ENCODE results near the gene STAT3.
A peak's percentile ranks its signal among the peaks of the same experiment; 100 is the strongest.
"Not testable (repeated sequence)": the region's sequence is repeated elsewhere in the genome, so short reads cannot be mapped to it uniquely, and the experiment has no call there.

STAT3 gene

GRCh38 chr17:42345396-42346073, 42.7 kb downstream of the STAT3 start:
- no peak for DNase-seq

GRCh38 chr17:42342242-42343008, 45.8 kb downstream of the STAT3 start:
- DNase-seq, result no peak

GRCh38 chr17:42341568-42341967, 46.7 kb downstream of the STAT3 start:
- DNase-seq, result no peak

GRCh38 chr17:42340691-42341127, 47.5 kb downstream of the STAT3 start:
- DNase-seq, result no peak

DNA sequence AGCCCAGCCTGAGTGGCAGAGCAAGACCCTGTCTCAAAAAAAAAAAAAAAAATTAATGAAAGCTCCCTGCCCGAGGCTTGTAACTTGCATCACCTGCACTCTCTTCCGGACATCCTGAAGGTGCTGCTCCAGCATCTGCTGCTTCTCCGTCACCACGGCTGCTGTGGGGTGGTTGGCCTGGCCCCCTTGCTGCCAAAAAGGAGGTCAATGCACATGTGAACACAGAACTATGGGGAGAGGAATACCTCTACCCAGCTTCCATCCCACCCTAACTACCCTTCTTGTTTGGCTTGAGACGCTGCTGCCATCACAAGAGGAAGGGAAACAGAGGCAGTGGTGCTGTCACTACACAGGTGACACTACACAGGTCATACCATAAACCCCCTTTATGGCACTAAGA, 49.0 kb downstream of the STAT3 start:
- DNase-seq, result no peak

DNA sequence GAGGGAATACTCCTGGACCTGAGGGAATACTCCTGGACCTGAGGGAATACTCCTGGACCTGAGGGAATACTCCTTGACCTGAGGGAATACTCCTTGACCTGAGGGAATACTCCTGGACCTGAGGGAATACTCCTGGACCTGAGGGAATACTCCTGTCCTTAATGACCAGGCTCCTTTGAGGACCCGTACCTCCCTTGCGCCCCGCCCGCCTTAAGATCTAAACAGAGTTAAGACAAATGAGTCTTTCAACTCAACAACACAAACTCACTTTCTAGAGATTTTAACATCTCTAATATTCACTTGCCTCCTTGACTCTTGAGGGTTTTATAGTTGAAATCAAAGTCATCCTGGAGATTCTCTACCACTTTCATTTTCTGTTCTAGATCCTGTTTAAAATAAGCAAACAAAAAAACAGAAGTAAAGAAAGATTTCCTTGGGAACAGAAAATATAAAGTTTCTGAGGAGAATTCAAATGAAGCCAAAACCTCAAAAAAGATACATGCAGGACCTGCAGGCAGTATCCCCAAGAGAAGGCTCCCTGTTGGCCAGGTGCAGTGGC, 49.7 kb downstream of the STAT3 start:
- no peak for DNase-seq

DNA sequence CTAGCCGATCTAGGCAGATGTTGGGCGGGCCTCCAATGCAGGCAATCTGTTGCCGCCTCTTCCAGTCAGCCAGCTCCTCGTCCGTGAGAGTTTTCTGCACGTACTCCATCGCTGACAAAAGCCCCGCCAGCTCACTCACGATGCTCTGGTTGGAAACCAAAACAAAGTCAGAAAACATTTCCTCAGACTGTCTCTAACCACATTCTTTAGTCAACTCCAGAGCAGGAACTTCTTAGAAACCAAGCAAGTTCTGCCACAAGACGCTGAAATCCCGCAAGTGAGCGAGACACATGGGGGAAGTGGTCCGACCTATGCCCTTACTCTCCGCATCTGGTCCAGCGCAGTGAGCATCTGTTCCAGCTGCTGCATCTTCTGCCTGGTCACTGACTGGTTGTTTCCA, 50.8 kb downstream of the STAT3 start:
- DNase-seq, result no peak

- DNase-seq, result no peak
These were observed 53.6 kb downstream of the STAT3 start for GRCh38 chr17:42334677-42335076.

DNA sequence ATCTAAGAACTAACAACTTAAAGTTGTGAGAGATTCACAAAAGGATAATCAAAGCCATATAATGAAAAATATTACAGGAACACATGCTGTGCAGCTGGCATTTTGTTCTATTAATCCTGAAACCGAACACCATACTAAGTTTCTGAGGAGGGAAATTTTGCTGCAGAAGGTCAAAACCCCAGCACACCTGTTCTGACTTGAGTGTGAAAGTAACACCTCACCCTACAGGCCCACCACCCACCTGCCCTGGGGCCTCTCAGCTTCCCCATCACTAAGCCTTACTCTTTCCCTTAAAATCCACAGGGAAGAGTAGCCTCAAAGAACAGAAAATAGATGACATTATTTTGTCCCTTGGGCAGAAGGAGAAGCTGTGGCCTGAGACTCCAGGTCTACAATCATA, 55.2 kb downstream of the STAT3 start:
- DNase-seq, result no peak

DNA sequence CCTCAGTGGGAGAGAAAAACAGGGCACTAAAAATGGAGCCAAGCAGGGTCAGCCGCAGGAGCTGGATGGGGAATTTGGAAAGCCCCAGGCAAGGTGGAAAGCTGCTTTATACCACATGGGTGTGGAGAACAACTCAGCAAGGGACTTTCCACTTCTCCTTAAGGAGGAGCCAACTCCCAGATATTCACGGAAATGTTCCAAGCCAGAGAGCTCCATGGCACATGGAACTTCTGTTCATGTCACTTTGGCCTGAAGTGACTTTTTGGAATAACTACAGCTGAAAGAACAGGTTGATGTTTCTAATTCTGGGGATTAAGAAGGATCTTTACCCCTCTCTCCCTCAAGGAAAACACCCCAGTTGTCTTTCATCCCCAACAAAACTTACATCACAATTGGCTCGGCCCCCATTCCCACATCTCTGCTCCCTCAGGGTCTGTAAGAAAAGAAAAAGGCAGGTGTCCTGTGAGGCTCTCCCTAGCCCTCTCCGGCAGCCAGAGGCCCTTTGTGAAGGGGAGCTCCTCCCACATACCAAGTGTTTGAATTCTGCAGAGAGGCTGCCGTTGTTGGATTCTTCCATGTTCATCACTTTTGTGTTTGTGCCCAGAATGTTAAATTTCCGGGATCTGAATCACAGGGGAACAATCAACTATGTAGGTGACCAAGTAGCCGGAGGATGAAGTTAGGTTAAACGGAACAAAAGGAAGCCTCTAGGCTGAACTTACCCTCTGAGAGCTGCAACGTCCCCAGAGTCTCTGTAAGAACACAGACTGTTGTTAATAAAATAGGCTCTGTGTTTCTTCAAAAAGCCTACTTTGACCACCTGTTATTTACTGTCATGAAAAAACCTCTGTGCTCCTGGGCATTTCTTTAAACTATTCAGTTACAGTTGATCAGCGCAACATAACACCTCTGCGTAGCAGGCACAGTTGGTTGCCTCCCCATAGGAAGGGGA, 58.9 kb downstream of the STAT3 start:
- no peak for DNase-seq

DNA sequence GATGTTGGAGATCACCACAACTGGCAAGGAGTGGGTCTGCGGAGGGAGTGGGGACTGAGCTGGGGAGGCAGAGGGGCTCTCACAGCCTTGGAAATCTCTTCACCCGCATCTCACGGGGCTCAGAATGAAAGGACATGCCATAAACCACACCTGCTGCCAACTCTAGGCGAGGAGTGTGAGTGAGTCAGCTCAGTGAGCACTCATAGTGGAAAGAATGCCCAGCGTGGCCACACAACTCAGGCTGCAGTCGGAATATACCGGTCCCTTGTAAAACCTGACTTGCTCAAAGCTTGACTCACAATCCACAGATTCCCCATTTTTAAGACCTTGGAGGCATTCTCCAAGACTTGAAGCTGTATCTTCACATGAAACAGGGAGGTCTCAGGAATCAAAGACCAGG, 63.2 kb downstream of the STAT3 start:
- DNase-seq, result no peak

DNA sequence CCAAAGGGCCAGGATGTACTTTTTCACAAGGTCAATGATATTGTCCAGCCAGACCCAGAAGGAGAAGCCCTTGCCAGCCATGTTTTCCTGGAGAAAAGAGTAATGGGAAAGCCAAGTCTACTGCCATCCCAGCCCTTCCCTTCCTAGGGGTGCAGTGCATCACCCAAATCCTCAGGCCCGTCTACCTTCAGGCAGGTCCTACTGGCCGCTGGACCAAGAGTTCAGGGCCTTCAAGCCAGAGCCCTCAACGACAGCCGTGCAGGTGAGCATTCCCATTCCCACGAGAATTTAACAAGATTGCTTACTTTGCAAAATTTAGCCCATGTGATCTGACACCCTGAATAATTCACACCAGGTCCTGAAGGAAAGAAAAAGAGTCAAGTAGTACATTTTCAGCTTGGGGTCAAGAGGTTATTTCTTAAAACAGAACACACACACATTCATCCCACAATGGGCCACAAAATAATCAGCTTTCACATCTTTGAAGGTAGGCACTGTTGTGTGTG, 64.9 kb downstream of the STAT3 start:
- no peak for DNase-seq

DNA sequence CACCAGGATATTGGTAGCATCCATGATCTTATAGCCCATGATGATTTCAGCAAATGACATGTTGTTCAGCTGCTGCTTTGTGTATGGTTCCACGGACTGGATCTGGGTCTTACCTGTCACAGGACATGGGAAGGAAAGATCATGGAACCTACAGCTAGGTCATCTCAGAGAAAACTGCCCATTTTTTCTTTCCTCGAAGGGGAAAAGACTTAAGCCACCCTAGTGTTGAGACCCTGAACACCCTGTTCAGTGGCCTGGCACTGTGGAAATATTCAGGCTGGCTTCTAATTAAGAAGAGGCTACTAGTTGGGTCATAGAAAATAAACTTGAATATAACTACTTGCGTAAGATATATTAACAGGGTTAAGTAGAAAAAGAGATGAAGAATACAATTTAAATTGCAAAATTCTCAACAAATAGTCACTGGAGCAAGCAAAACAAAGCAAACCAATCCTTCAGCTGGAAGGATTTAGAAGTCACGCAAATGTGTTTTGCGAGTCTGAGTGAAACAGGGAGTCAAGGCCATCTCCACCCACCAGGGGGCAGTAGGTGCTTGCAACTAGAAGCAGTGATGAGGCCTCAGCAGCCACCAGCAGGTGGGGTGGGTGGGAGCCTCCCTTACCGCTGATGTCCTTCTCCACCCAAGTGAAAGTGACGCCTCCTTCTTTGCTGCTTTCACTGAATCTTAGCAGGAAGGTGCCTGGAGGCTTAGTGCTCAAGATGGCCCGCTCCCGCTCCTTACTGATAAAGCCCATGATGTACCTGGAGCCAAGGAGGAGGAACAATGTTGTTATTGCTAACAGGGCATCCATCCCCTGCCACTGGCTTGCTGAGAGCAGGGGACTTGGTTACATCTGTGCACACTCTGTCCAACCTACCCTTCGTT, 65.6 kb downstream of the STAT3 start:
- DNase-seq, result peak; percentile 77

DNA sequence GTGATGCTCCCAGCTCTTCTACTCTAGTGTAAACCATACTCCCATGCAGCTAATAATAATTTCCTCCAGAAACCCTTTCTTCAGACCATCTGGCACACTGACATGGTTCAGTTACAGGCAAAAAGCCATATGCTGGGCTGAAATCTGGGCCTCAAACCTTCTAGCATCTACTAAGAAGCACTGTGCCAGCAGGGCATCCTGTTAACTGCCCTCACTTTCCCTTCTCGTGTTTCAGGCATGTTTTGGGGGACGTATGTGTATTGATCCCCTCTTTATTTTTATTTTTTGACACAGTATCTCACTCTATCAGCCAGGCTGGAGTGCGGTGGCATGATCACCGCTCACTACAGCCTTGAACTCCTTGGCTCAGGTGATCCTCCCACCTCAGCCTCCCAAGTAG, 66.7 kb downstream of the STAT3 start:
- DNase-seq, result no peak

DNA sequence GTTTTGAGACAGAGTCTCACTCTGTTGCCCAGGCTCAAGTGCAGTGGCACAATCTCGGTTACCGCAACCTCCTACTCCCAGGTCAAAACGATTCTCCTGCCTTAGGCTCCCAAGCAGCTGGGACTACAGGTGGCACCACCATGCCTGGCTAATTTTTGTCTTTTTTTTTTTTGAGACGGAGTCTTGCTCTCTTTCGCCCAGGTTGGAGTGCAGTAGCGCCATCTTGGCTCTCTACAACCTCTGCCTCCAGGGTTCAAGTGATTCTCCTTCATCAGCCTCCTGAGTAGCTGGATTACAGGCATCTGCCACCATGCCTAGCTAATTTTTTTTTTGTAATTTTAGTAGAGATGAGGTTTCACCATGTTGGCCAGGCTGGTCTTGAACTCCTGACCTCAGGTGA, 70.3 kb downstream of the STAT3 start:
- not testable (repeated sequence) for DNase-seq

- DNase-seq, result no peak
These were observed 70.9 kb downstream of the STAT3 start for GRCh38 chr17:42317266-42317845.

GRCh38 chr17:42316755-42317154, 71.5 kb downstream of the STAT3 start:
- DNase-seq, result no peak

GRCh38 chr17:42315402-42316156, 72.7 kb downstream of the STAT3 start:
- no peak for DNase-seq

DNA sequence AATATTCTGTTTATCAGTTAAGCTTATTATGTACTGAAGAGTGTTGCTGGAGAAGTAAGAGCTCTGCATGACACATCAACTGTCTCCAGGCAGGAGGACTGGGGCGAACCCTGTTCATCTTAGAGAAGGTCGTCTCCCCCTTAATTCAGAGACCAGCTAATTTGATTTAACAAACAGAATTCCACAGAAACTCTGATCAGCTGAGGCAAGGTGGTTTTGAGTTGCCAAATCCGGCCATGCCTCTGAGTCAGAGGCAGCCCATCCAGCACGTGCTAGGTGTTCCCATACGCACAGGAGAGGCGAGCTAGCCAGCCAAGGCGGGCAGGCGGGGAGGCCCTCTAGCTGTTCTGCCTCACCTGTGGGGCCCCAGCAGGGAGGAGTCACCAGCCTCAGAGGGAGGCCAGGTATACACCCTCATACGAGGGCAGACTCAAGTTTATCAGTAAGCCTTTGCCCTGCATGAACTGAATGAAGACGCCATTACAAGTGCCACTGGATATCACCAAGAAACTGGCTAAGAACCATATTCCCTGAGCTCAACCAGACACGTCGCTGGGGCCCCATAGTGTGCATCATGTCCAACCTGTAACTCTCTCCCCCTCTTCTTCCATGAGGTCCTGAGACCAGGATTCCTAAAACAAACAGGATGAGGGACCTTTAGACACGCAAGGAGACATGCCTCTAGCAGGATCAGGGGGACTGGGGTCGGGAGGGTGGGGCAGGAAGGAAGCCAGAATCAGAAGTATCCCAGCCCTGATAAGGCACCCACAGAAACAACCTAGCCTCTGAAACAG, 74.3 kb downstream of the STAT3 start:
- no peak for DNase-seq

DNA sequence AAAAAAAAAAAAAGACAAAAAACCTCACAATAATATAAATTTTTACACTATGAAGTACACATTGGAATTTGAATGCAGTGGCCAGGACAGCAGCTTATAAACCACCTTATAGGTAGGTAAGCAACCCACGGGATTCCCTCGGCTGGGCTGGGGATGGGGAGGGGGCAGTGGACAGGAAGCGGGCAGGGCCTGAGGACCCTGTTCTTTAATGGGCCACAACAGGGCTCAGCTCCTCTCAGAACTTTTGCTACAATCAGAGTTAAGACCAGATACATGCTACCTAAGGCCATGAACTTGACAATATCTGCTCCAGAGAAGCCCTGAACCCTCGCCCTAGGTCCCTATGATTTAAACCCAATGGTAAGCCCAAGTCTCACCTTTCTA, 74.9 kb downstream of the STAT3 start:
- no peak for DNase-seq

Data from NCI-H1048 (cell line).